MM.1S (cell line): Measurements from ENCODE around the gene TOMT.

Experiments used
- CTCF ChIP-seq: fragments of 300-600 bp; sonication (generic); IDR thresholded peaks from 2 replicates; pipeline ENCODE4 v1.5.1; 2016; ENCODE audit warnings: antibody characterized with exemption, low read length, mixed read lengths
- EZH2phosphoT487 ChIP-seq: fragments of 300-600 bp; sonication (generic); IDR thresholded peaks from 2 replicates; pipeline ENCODE4 v1.6.1; 2018; ENCODE audit warnings: antibody characterized with exemption, low read length

GRCh38 chr11:72100009-72100408, 5.7 kb upstream of the TOMT start:
- TF ChIP-seq CTCF (no peak), EZH2phosphoT487 (no peak)
